Glutamatergic neuron (in vitro differentiated cells): ENCODE data around the gene CHI3L2. TPM values are rescaled to one million over a fixed set of nuclear protein-coding genes. Genes with fewer than 3 reads are reported as not detected.

ENCODE experiments used
- DNase-seq: peaks from one replicate; pipeline ENCODE4 v3.0.0; 2022
- H3K27ac Mint-ChIP-seq: one replicate; pipeline ENCODE4 v1.8.0; 2020; ENCODE audit warnings: mild to moderate bottlenecking, mixed read lengths, inconsistent platforms; ENCODE audit not compliant: unreplicated experiment
- H3K27me3 Mint-ChIP-seq: one replicate; pipeline ENCODE4 v1.8.0; 2020; ENCODE audit warnings: mild to moderate bottlenecking, moderate library complexity, mixed read lengths, inconsistent platforms; ENCODE audit not compliant: unreplicated experiment
- H3K36me3 Mint-ChIP-seq: one replicate; pipeline ENCODE4 v1.8.0; 2020; ENCODE audit warnings: mild to moderate bottlenecking, mixed read lengths, inconsistent platforms; ENCODE audit not compliant: unreplicated experiment
- H3K4me1 Mint-ChIP-seq: one replicate; pipeline ENCODE4 v1.8.0; 2020; ENCODE audit warnings: mild to moderate bottlenecking, low read depth, mixed read lengths, inconsistent platforms; ENCODE audit not compliant: unreplicated experiment
- H3K4me3 Mint-ChIP-seq: one replicate; pipeline ENCODE4 v1.8.0; 2020; ENCODE audit warnings: mild to moderate bottlenecking, mixed read lengths, inconsistent platforms; ENCODE audit not compliant: unreplicated experiment
- H3K9me3 Mint-ChIP-seq: one replicate; pipeline ENCODE4 v1.8.0; 2020; ENCODE audit warnings: mild to moderate bottlenecking, moderate library complexity, mixed read lengths, inconsistent platforms; ENCODE audit not compliant: unreplicated experiment
- CTCF ChIP-seq: fragments of 200-600 bp; sonication (generic); IDR thresholded peaks from one replicate; pipeline ENCODE4 v1.5.0; 2021; ENCODE audit not compliant: partially characterized antibody, unreplicated experiment
- total RNA-seq: library from RNA; stranded (reverse); fragmentation: NEBNext Ultra II Directional; extraction: Animal tissue kit (Norgen Biotek cat#: 25700); gene quantifications from one replicate; pipeline ENCODE4 v1.2.1, GENCODE V29; 2021; ENCODE audit not compliant: unreplicated experiment

CHI3L2 gene
- total RNA-seq, 1 donor from 2014 or later: not detected

DNA sequence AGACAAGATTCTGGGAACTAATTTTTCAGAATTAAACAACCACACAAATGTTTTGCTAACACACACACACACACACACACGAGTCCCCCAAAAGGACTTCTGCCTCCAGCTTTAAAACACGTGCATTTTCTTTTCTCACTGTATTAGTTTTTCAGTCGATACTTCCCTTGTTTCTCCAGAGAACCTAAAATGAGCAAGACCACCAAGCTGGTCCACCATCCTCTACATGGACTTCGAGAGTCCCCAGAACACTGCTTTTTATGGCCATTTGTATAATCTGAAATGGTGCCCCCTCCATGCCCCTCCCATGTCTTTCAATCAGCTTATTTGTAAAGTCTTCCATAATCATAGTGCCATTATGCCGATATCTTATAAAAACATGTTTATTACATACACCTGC lies 10.8 kb upstream of the CHI3L2 start:
- Mint-ChIP-seq H3K4me1 (no peaks in the 10 kb centered on the region), H3K27me3 (peaks cover 3% of the 10 kb centered on the region), H3K9me3 (no peaks in the 10 kb centered on the region), H3K27ac (no peak overlapping the region), H3K4me3 (no peak overlapping the region), H3K36me3 (no peaks in the 10 kb centered on the region)
- TF ChIP-seq CTCF: no peak
- DNase-seq: no peak

DNA sequence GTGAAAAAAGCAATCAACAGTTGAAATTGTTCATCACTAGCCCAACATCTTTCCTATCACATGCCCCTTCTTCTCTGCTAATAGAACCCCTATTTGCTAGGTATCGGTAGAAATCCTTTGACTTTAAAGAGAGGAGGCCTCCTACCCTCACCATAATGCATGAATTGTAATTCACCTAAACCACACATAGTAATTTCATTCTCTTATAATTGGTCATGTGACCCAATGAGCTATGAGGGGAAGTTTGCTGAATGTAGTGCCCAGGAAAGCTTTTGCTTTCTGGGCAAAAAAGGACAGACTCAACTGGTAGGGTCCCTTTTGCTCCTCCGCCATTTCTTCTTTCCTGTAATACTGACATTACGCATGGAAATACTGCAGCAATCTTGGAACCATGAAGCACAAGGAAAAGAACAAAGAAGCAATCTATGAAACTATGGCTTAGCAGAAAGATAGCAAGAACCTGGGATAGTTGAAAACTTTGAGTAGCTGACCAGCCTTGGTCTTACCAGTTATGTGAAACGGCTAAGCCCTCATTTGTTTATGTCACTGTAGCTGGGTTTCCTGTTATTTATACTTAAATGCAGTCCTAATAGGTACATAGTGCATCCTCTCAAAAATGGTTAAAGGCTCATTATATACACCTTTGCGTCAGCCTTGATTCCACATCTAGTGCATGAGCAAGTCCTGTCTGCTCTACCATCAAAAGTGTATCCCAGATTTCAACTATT lies 10.2 kb upstream of the CHI3L2 start:
- Mint-ChIP-seq H3K9me3 (no peaks in the 10 kb centered on the region), H3K36me3 (no peaks in the 10 kb centered on the region), H3K4me3 (no peak overlapping the region), H3K27me3 (peaks cover 3% of the 10 kb centered on the region), H3K4me1 (no peaks in the 10 kb centered on the region), H3K27ac (no peak overlapping the region)
- TF ChIP-seq CTCF: no peak
- DNase-seq: no peak

- H3K4me3 Mint-ChIP-seq: no peak overlapping the region
- no peak for DNase-seq
- no peak overlapping the region for H3K27ac Mint-ChIP-seq
- peaks cover 3% of the 10 kb centered on the region for H3K27me3 Mint-ChIP-seq
- no peaks in the 10 kb centered on the region for H3K9me3 Mint-ChIP-seq
- no peaks in the 10 kb centered on the region for H3K36me3 Mint-ChIP-seq
- TF ChIP-seq CTCF: no peak
- H3K4me1 Mint-ChIP-seq: peaks cover 2% of the 10 kb centered on the region
These were observed 8.6 kb upstream of the CHI3L2 start for GRCh38 chr1:111218701-111219556.

DNA sequence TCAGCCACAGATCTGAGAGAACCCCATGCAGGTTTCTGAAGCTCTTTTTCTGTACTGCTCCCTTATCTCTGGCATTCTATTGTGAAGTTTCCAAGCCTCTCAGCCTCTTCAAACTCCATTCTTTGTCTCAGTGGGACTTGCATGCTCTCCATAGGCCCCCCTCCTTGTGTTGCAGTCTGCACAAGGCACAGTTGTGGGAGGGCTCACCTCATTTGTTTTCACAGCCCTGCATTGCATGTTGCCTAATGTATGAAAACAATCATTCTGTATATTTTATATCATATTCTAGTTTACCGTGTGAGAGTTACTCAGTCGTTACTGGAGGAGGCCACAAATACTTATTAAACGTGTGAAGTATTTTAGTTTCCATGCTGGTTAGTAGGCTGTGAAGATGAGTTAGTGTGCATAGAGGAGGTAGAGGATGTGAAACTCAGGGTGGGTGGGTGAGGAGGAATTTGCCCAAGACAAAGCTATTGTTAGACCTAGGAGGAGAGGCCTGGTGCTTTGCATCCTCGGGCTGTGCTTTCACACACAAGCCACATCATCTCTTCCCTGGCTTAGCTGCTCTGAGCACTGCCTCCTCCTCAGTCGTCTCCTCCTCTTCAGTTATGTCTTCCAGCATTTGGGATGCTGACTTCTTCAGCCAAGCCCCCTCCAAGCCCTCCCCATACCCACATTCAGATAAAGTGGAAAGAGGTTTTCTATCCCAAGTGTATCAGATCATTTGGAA lies 7.8 kb upstream of the CHI3L2 start:
- no peak overlapping the region for H3K27ac Mint-ChIP-seq

More for the DNA sequence above, 7.8 kb upstream of the CHI3L2 start:
- Mint-ChIP-seq H3K4me1 (peaks cover 2% of the 10 kb centered on the region), H3K27me3 (peaks cover 3% of the 10 kb centered on the region), H3K4me3 (no peak overlapping the region), H3K36me3 (no peaks in the 10 kb centered on the region), H3K9me3 (no peaks in the 10 kb centered on the region)
- TF ChIP-seq CTCF: no peak
- DNase-seq: no peak
